Measurements from ENCODE around the gene DENND6B. TPM values are rescaled to one million over a fixed set of nuclear protein-coding genes. Genes with fewer than 3 reads are reported as not detected.

The DENND6B gene
- total RNA-seq, 1 experiment from 2014 or later = 2.5 TPM

DNA sequence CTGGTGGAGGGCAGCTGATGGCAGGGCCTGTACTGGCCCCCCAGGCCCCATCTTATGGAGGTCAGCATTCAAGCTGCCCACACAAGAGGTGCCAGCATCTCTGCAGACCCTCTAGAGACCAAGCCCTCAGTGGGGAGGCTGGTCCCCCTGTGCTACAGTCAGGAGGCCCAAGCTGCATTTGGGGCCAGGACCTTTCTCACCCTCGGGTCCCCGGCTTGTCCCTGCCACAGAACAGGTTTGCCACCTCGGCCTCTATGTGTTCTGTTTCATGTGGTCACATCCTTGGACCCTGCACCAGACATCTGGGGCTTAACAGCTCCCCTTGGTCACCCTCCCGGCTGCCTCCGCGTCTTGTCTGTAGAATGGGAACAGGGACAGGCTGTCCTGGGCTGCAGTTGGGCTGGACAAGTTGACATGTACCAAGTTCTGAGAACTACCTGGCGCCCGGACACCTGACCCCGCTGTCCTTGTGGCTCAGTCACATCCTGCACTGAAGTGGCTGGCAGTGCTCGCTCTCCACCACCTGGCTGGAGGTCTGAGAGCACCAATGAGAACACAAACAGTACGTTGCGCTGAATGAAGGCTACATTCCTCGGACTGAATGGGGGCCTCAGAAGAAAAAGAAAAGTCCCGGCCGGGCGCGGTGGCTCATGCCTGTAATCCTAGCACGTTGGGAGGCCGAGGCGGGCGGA is 16.6 kb downstream of the DENND6B start:
- H3K4me1 Mint-ChIP-seq = peaks cover 24% of the 10 kb centered on the region
- H3K36me3 Mint-ChIP-seq = no peaks in the 10 kb centered on the region
- peak overlapping the region; percentile 13; the same call in 1 of the 2 replicates for H3K27ac Mint-ChIP-seq
- TF ChIP-seq TCF7 (CRISPR knock-in tag; IDR thresholded peaks at IDR 0.05; ENCODE audit: low read depth) (no peak), CREB1 (CRISPR knock-in tag; IDR thresholded peaks at IDR 0.05) (no peak), SMAD3 (CRISPR knock-in tag; IDR thresholded peaks at IDR 0.05; ENCODE audit: borderline replicate concordance) (no peak), ZNF423 (CRISPR knock-in tag; IDR thresholded peaks at IDR 0.05) (no peak), JUN (CRISPR knock-in tag; IDR thresholded peaks at IDR 0.05) (no peak), HMGXB4 (CRISPR knock-in tag; IDR thresholded peaks at IDR 0.05) (no peak), RORB (CRISPR knock-in tag; IDR thresholded peaks at IDR 0.05) (no peak)
- TF ChIP-seq, protein P1, sequence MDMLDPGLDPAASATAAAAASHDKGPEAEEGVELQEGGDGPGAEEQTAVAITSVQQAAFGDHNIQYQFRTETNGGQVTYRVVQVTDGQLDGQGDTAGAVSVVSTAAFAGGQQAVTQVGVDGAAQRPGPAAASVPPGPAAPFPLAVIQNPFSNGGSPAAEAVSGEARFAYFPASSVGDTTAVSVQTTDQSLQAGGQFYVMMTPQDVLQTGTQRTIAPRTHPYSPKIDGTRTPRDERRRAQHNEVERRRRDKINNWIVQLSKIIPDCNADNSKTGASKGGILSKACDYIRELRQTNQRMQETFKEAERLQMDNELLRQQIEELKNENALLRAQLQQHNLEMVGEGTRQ (CRISPR knock-in tag; IDR thresholded peaks at IDR 0.05) = no peak
- TF ChIP-seq, protein P2, sequence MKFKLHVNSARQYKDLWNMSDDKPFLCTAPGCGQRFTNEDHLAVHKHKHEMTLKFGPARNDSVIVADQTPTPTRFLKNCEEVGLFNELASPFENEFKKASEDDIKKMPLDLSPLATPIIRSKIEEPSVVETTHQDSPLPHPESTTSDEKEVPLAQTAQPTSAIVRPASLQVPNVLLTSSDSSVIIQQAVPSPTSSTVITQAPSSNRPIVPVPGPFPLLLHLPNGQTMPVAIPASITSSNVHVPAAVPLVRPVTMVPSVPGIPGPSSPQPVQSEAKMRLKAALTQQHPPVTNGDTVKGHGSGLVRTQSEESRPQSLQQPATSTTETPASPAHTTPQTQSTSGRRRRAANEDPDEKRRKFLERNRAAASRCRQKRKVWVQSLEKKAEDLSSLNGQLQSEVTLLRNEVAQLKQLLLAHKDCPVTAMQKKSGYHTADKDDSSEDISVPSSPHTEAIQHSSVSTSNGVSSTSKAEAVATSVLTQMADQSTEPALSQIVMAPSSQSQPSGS (CRISPR knock-in tag; IDR thresholded peaks at IDR 0.05; ENCODE audit: borderline replicate concordance, low read depth) = no peak
- TF ChIP-seq, protein P3, sequence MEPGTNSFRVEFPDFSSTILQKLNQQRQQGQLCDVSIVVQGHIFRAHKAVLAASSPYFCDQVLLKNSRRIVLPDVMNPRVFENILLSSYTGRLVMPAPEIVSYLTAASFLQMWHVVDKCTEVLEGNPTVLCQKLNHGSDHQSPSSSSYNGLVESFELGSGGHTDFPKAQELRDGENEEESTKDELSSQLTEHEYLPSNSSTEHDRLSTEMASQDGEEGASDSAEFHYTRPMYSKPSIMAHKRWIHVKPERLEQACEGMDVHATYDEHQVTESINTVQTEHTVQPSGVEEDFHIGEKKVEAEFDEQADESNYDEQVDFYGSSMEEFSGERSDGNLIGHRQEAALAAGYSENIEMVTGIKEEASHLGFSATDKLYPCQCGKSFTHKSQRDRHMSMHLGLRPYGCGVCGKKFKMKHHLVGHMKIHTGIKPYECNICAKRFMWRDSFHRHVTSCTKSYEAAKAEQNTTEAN (CRISPR knock-in tag; IDR thresholded peaks at IDR 0.05) = no peak
- no peak overlapping the region for H3K4me3 Mint-ChIP-seq
- ATAC-seq (no peak), DNase-seq (ENCODE audit: low spot score) (no peak)
- H3K9me3 Mint-ChIP-seq = no peaks in the 10 kb centered on the region
- CTCF ChIA-PET = no interaction called here
- peaks cover 6% of the 10 kb centered on the region; the same call in 1 of the 2 replicates for H3K27me3 Mint-ChIP-seq (ENCODE audit: low read depth)
- POLR2A ChIA-PET = no interaction called here

GRCh38 chr22:50309601-50309991 is 17.2 kb downstream of the DENND6B start:
- Mint-ChIP-seq H3K27me3 (ENCODE audit: low read depth) (peaks cover 6% of the 10 kb centered on the region; the same call in 1 of the 2 replicates), H3K4me3 (no peak overlapping the region), H3K36me3 (no peaks in the 10 kb centered on the region), H3K9me3 (no peaks in the 10 kb centered on the region), H3K4me1 (peaks cover 27% of the 10 kb centered on the region), H3K27ac (no peak overlapping the region; the same call in 1 of the 2 replicates)
- POLR2A ChIA-PET = interaction anchor here (0.8 to 1.4 kb wide), 2 partner anchors 15 to 975 kb away, joined by 4 read pairs; no protein-coding TSS in a partner anchor
- ATAC-seq (no peak), DNase-seq (ENCODE audit: low spot score) (no peak)
- CTCF ChIA-PET = interaction anchor here (1.1 kb wide), 1 partner anchor 7 kb away, joined by 4 read pairs; no protein-coding TSS in a partner anchor
- no peak for TF ChIP-seq ZNF281 (CRISPR knock-in tag; IDR thresholded peaks at IDR 0.05)
- TF ChIP-seq ZNF263 (CRISPR knock-in tag; IDR thresholded peaks at IDR 0.05; ENCODE audit: low read depth) = no peak
- no peak for TF ChIP-seq PRRX2 (CRISPR knock-in tag; IDR thresholded peaks at IDR 0.05)
- no peak for TF ChIP-seq NR1H2 (CRISPR knock-in tag; IDR thresholded peaks at IDR 0.05)
- no peak for TF ChIP-seq JAZF1 (CRISPR knock-in tag; IDR thresholded peaks at IDR 0.05)
- no peak for TF ChIP-seq NFYB (CRISPR knock-in tag; conservative IDR thresholded peaks at IDR 0.05; ENCODE audit: low read depth)
- TF ChIP-seq MLX (CRISPR knock-in tag; IDR thresholded peaks at IDR 0.05) = no peak
- TF ChIP-seq ATF6 (CRISPR knock-in tag; IDR thresholded peaks at IDR 0.05) = no peak
- TF ChIP-seq, protein P4, sequence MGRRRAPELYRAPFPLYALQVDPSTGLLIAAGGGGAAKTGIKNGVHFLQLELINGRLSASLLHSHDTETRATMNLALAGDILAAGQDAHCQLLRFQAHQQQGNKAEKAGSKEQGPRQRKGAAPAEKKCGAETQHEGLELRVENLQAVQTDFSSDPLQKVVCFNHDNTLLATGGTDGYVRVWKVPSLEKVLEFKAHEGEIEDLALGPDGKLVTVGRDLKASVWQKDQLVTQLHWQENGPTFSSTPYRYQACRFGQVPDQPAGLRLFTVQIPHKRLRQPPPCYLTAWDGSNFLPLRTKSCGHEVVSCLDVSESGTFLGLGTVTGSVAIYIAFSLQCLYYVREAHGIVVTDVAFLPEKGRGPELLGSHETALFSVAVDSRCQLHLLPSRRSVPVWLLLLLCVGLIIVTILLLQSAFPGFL (CRISPR knock-in tag; IDR thresholded peaks at IDR 0.05; ENCODE audit: borderline replicate concordance) = no peak

Measured in WTC11 (cell line).